Camera-type eye (tissue), 1 donor: ENCODE data around the gene OXT. TPM values are rescaled to one million over a fixed set of nuclear protein-coding genes. Genes with fewer than 3 reads are reported as not detected.

Experiments used
- total RNA-seq: library from RNA; depleted of rRNA; stranded (reverse); fragments of >200 nt; gene quantifications from one replicate; pipeline ENCODE4 v1.2.3, GENCODE V29; 2014

OXT gene
- not detected for total RNA-seq

GRCh38 chr20:3071610-3072529 lies at the start of gene OXT:
Gene OXT, plus strand, starts transcription at chr20:3071620. Its CDS starts 36 bp downstream, at chr20:3071656.

GRCh38 chr20:3043322-3043721 lies 28.1 kb upstream of the OXT start, which contains the start of gene GNRH2:
Gene GNRH2, plus strand, starts transcription at chr20:3043622. Its CDS starts 793 bp downstream, at chr20:3044415.

GRCh38 chr20:3045816-3046676 lies 25.4 kb upstream of the OXT start, which contains the start of gene MRPS26:
Gene MRPS26, plus strand, starts transcription at chr20:3046052. Its CDS starts 17 bp downstream, at chr20:3046069.

GRCh38 chr20:3084283-3084985 lies 13.0 kb downstream of the OXT start, which contains the start of gene AVP:
Gene AVP, minus strand, starts transcription at chr20:3084724. Its CDS starts 50 bp downstream, at chr20:3084674.

Other genes starting within 250 kb of the OXT start
- 41.1 TPM for gene PCED1A, start 231.0 kb upstream of the OXT start, total RNA-seq
- 46.4 TPM for gene VPS16, start 230.9 kb upstream of the OXT start, total RNA-seq
- gene PTPRA, start 198.1 kb upstream of the OXT start, total RNA-seq, result 104 TPM
- 1.3 TPM for gene GNRH2, start 28.0 kb upstream of the OXT start, total RNA-seq
- gene MRPS26, start 25.6 kb upstream of the OXT start, total RNA-seq, result 36.7 TPM
- not detected for gene AVP, start 13.1 kb downstream of the OXT start, total RNA-seq
- gene FASTKD5, start 88.2 kb downstream of the OXT start, total RNA-seq, result 21.6 TPM
- gene UBOX5, start 88.2 kb downstream of the OXT start, total RNA-seq, result 7.5 TPM
- gene LZTS3, start 101.9 kb downstream of the OXT start, total RNA-seq, result 18.7 TPM
- 50.0 TPM for gene DDRGK1, start 133.1 kb downstream of the OXT start, total RNA-seq
- gene ITPA, start 137.9 kb downstream of the OXT start, total RNA-seq, result 22.7 TPM
- gene SLC4A11, start 167.6 kb downstream of the OXT start, total RNA-seq, result 1.8 TPM